Activated naive CD4-positive, alpha-beta T cell (primary cell): ENCODE data around the gene DDO.
"Not testable (repeated sequence)": the region's sequence is repeated elsewhere in the genome, so short reads cannot be mapped to it uniquely, and the experiment has no call there.

Experiments
- DNase-seq, 4 experiments: peaks; one replicate each; lab custom pipeline; 2025; lab: John Stamatoyannopoulos, UW

DDO gene

DNA sequence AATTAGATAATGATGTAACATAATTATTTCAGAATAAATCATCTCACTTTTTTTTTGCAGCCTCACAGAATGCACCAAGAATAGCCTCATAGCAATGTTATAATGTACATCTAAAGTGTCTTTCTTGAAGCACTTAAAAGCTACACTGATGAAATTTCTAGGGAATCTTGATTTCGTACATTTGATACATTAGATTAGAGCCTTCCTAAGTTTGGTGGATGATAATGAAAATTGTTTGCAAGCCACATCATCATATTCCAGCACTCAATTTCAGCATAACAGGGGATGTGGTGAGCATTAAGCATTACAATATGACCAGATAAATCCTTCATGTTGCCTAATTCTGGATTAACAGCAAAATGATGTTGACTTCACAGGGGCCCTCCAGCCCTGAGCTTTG lies 47.5 kb downstream of the DDO start:
- no peak for DNase-seq

- no peak for DNase-seq
Observed at GRCh38 chr6:110366975-110367374, 48.4 kb downstream of the DDO start.

GRCh38 chr6:110366256-110366655 lies 49.1 kb downstream of the DDO start:
- DNase-seq: no peak

- no peak for DNase-seq
Observed at GRCh38 chr6:110364364-110365105, 50.8 kb downstream of the DDO start.

DNA sequence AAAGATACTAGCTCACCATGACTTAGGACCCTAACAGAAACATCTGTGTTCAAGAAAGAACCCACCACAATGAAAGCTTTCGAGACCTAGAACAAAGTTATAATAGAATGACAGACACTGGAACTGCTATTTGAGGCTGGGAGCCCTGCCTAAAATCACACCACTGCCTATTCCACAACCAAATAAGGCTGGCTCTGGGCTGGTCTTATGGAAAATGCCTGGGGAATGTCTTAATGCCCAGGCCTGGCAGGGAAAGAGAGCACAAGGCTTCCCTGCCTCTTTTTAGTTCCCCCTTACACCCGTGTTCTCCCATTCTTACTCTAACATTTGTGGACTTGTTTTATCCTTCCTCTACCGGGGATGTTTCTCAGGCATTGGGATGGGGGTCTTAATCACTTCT lies 51.6 kb downstream of the DDO start:
- DNase-seq: no peak

GRCh38 chr6:110360676-110361075 lies 54.7 kb downstream of the DDO start:
- DNase-seq: no peak

DNA sequence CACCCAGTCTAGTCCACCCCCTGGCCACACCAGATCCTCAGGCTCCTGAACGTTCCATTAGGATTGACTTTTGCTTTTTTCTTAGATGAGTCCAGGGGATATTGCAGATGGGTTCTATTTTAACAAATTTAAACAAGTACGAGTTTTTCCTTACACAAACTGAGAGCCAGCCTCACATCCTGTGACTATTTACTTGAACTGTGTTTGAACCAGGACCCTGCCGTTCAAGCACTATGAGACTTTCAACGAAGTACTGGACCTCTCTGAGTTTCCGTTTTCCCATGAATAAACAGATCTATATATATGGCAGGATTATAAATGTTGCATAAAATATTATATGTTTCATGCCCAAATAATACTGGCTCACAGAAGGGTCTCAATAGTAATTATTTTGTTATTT lies 55.8 kb downstream of the DDO start:
- DNase-seq: no peak

- no peak for DNase-seq
Observed at GRCh38 chr6:110358553-110359160, 56.7 kb downstream of the DDO start.

DNA sequence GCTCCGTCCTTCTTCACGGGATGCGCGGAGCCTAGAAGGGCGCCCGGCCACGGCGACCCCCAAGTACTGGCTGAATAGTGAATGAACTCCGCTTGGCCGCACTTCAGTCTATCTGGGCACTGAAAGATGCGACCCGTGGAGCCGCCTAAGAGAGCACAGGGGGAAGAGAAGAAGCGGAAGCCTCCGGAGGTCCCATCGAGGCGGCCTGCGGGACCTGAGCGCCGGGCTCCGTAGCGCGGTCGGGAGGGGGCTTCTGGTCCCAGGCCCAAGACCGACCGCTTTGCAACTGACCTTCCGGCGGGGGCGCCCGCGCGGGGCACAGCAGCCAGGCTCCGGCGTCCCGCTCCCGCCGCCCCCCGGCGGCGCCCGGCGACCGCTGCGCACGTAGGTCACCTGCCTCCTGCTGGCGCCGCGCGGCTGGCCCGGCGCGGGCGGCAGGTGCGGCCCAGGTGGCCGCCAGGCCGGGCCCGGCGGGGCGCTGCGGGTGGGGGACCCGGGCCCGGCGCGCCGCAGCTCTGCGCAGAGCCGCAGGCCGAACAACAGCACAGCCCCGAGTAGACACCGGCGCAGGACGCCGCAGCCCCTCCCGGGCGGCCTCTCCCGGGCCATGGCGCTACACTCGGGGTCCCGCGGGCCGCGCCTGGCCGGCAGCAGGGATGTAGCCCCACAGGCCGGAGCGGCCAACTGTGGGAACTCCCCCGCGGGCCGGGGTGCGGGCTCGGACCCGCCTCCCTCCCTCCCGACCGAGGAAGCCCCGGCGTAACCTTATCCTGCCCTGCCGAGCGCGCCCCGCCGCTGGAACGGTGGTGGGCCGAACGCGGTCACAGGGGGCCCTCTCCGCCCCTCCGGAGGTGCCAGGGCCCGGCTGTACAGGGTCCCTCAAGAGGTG lies 57.5 kb downstream of the DDO start, which contains the start of gene METTL24:
METTL24 (minus strand) TSS at position 686 of the 889 bp plus-strand sequence; CDS start at position 609, 77 bp downstream.
- peak in 1 of 4 experiments; percentile 3 for DNase-seq

GRCh38 chr6:110357298-110357663 lies 58.1 kb downstream of the DDO start:
- no peak for DNase-seq

- DNase-seq: no peak
Observed at GRCh38 chr6:110356778-110357177, 58.6 kb downstream of the DDO start.

DNA sequence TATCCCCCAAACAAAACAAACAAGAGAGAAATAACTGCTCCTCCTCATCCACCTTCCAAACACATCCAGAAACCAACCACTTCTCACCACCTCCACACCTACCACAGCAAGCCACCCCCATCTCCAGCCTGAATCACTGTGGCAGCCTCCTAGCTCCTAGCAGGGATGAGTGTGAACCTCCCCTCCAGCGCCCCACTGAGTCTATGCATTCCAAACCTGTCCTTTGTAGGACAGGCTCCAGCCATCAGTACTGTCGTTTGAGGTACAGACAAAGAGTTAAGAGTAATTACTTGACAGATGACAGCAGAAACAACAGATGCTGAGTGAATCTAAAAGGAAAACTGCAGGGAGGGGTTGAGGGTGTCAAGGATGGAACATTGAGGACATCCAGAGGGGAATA lies 59.6 kb downstream of the DDO start:
- no peak for DNase-seq

DNA sequence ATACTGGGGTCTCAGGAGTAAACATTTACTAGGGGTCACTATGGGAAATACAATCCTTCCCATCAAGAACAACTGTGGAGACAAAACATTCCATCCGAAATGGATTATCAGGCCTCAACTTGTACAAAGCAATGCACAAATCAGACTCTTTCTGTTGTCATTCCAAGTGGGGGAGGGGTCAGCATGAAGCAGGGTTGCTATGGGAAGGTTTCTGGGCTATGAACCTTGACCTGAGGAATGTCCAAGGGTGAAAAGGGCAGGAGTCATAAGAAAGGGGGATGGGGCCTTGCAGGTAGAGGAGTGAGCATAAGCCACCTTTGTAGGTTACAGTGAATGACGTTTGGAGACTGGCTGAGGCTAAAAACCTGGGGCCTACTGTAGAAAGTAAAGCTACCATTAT lies 60.4 kb downstream of the DDO start:
- DNase-seq: no peak

DNA sequence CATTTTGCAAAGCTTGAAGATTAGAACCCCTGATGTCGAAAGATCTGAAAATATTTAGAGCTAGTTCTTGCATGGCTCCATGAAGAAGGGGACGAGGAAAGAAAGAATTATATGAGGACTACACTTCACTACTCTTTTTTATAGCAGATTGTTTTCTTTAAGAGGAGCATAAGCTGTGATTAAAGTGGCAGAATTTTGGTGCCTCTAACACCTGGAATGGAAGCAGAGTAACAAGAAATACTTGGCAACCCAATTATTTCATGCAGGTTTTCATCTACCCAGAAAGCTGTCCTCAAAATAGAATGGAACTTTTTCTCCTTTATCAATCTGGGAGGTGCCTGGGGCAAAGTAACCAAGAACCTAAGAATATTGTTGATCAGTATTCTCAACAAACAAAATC lies 61.2 kb downstream of the DDO start:
- DNase-seq: no peak

GRCh38 chr6:110353457-110354001 lies 61.8 kb downstream of the DDO start:
- no peak for DNase-seq

DNA sequence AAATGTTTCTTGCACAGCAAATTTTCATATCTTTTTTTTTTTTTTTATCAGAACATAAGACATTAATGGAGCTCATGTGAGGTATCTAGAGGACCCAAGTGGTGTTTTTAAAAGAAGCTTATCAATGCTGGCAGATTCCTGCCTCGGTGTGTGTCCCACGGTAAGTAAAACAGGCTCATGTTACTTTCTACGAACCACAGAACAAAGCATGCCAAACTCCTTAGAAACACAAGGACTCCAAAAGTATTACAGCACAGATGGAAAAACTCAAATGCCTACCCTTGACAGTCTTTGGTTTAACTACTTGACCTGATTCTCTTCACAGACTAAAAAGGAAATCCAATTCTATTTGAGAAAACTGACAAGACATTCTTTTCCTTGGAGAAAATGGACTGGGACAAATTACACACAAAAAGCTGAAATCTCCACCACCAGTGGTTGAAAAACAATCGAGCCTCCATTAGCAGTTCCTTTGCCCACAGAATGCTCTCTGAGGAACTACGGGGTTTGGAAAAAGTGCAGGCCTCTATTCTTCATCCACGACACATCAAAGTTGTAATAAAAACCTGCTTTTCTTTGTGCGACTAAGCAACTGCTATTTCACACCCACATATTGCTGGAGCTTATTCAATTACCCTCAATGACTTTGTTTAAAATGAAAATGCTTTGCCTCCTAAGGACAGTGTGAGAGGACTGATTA lies 62.7 kb downstream of the DDO start:
- no peak for DNase-seq

DNA sequence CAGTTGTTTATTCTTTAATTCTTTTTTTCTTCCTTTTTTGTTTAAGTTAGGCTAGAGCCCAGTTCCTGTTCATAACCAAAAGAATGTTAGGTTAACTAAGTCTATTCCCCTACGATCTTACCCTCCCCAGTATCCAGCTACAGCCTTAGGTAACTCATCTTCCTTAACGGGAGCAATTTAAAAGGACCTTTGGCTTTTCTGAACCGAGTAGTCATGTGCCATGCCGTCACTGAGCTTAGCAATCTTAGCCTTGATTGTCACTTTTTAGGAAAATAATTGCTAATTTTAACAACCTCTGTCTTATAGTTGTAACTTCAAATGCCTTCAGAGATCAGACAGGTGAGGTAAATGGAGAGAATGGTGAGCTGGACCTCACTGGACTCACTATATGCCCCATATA lies 63.4 kb downstream of the DDO start:
- DNase-seq: no peak

GRCh38 chr6:110351546-110351945 lies 63.8 kb downstream of the DDO start:
- no peak for DNase-seq

GRCh38 chr6:110350593-110350992 lies 64.8 kb downstream of the DDO start:
- DNase-seq: not testable (repeated sequence)

DNA sequence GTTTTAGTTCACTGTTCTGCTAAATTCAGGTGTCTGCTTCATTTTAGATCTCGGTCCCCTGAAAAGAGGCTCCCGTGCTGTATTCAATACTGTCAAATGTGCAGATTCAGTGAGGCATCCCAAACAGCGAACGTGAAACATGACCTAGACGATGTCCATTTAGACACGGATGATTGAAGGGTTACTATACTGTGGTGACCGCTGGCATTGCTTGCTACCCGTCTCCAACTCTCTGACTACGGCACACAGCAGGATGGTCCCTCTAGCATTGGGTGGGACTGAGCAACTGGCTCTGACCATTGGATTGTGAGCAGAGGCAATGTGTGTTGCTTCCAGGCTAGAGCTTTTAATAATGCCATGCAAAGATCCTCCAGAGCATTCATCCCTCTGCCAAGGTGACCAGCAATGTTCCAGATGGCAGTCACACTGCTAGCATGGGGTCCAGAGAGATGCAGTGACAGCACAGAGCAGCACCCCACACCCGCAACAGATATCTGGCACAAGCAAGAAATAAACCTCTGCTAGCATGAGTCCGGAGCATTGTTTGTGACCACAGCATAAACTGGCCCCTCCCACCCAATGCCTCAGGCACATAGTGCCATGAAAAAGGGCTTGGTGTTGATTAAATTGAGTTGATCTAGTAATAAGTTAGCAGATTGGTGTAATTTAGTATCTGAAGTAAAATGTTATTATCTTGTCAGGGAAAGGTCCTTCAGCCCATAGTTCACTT lies 66.2 kb downstream of the DDO start:
- DNase-seq: no peak

- no peak for DNase-seq
Observed at GRCh38 chr6:110345025-110345424, 70.3 kb downstream of the DDO start.
